Measurements from ENCODE around the gene RICTOR.
A peak's percentile ranks its signal among the peaks of the same experiment; 100 is the strongest.

RICTOR gene

DNA sequence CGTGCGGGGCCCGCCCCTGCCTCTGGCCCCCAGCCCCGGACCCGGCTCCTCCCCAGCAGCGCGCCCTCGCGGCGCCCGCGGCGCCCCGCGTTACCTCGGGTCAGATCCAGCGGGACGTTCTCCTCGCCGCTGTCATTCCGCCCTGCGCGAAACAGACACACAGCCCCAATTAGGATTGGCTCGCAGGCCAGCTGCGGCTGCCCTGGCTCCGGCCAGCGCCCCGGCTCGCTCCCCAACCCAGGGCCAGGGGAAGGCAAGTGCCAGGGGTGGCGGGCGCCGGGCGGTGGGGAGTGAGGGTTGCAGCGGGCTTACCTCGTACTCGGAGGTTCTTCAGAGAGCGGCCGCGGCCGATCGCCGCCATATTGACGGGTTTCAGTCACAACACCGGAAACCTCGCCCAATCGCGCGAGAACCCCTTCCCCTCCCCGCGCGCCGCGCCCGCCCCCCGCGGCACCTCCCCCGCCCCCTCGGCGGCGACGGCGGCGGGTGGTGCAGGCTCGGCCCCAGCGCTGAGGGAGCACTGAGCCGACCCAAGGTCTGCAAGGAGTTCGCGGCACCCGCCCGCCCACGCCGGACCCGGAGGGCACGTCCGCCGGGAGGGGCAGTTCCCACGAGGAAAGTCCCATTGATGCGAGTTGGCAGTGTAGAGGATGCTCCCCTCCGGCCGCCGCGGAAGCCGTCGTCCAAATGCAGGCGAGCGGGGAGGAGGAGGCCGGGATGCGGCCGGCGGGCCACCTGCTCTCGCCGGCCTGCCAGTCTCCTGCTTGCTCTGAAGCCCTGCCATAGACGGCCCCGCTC is at the start of gene RICTOR (continued):
- TF ChIP-seq, protein P1, sequence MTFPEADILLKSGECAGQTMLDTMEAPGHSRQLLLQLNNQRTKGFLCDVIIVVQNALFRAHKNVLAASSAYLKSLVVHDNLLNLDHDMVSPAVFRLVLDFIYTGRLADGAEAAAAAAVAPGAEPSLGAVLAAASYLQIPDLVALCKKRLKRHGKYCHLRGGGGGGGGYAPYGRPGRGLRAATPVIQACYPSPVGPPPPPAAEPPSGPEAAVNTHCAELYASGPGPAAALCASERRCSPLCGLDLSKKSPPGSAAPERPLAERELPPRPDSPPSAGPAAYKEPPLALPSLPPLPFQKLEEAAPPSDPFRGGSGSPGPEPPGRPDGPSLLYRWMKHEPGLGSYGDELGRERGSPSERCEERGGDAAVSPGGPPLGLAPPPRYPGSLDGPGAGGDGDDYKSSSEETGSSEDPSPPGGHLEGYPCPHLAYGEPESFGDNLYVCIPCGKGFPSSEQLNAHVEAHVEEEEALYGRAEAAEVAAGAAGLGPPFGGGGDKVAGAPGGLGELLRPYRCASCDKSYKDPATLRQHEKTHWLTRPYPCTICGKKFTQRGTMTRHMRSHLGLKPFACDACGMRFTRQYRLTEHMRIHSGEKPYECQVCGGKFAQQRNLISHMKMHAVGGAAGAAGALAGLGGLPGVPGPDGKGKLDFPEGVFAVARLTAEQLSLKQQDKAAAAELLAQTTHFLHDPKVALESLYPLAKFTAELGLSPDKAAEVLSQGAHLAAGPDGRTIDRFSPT (tag by site-specific recombination; IDR thresholded peaks at IDR 0.05), result peak; percentile 75
- TF ChIP-seq ZNF184 (tag by site-specific recombination; IDR thresholded peaks at IDR 0.05), result peak; percentile 30; the same call in 1 of the 2 replicates
- TF ChIP-seq, protein P2, sequence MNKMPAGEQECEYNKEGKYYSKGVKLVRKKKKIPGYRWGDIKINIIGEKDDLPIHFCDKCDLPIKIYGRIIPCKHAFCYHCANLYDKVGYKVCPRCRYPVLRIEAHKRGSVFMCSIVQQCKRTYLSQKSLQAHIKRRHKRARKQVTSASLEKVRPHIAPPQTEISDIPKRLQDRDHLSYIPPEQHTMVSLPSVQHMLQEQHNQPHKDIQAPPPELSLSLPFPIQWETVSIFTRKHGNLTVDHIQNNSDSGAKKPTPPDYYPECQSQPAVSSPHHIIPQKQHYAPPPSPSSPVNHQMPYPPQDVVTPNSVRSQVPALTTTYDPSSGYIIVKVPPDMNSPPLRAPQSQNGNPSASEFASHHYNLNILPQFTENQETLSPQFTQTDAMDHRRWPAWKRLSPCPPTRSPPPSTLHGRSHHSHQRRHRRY (tag by site-specific recombination; IDR thresholded peaks at IDR 0.05), result no peak
- peak; percentile 84 for TF ChIP-seq ZNF335 (tag by site-specific recombination; conservative IDR thresholded peaks at IDR 0.05)
- 0 out of 2 replicates have a peak, but pooled peaks have one; percentile 23 for TF ChIP-seq ZBTB48 (tag by site-specific recombination; IDR thresholded peaks at IDR 0.05)
- TF ChIP-seq ZNF121 (tag by site-specific recombination; IDR thresholded peaks at IDR 0.05), result 0 out of 2 replicates have a peak, but pooled peaks have one; percentile 62
- TF ChIP-seq OVOL3 (tag by site-specific recombination; IDR thresholded peaks at IDR 0.05), result peak; percentile 64
- TF ChIP-seq ZNF555 (tag by site-specific recombination; conservative IDR thresholded peaks at IDR 0.05), result no peak
- TF ChIP-seq MYNN (tag by site-specific recombination; IDR thresholded peaks at IDR 0.05; ENCODE audit: borderline replicate concordance), result no peak
- TF ChIP-seq RBAK (tag by site-specific recombination; IDR thresholded peaks at IDR 0.05), result no peak

DNA sequence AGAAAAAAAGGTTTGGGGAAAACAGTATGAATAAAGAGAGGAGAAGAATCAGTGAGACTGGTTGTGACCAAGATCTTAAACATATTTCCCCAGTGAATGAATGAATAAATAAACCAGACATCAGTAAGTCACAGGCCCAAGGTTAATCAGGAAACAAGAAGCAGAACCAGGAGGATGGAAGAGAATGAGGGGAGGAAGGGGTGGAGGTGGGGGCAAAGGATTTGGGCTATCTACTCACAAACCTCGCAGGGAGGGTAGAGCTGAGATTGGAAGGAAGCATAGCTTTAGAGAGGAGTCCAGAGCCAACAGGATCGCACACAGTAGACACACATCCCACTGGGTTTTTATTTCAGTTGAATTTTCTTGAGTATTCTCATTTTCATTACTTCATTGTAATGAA is 47.7 kb upstream of the RICTOR start:
- no peak overlapping the region for H3K4me3 ChIP-seq (ENCODE audit: low read depth, low read length)
- CTCF ChIA-PET, result no interaction called here

GRCh38 chr5:39121315-39121714 is 47.1 kb upstream of the RICTOR start:
- Histone ChIP-seq H3K9me3 (ENCODE audit: control insufficient read depth, insufficient read depth, low read depth, low read length) (no peaks in the 10 kb centered on the region), H3K4me1 (ENCODE audit: control insufficient read depth, insufficient read depth, low read length) (0 out of 2 replicates have a peak, but pooled peaks cover 3% of the 10 kb centered on the region), H3K4me3 (ENCODE audit: low read depth, low read length) (no peak overlapping the region), H3K27ac (ENCODE audit: extremely low read depth, low read depth, low read length) (no peak overlapping the region), H3K36me3 (ENCODE audit: control insufficient read depth in 2 of 2, insufficient read depth in 1 of 2, low read length in 2 of 2) (no peaks in the 10 kb centered on the region)
- ChIA-PET POLR2A (no interaction called here), CTCF (interaction anchor here (1.2 to 1.9 kb wide), 2 partner anchors 10 kb away, joined by 3 to 6 read pairs; no protein-coding TSS in a partner anchor)
- TF ChIP-seq ZNF37A (tag by site-specific recombination; IDR thresholded peaks at IDR 0.05), result no peak
- no peak for TF ChIP-seq ZNF24 (tag by site-specific recombination; IDR thresholded peaks at IDR 0.05)
- TF ChIP-seq ZNF518A (tag by site-specific recombination; conservative IDR thresholded peaks at IDR 0.05; ENCODE audit: low read depth), result no peak
- no peak for TF ChIP-seq ZNF221 (tag by site-specific recombination; IDR thresholded peaks at IDR 0.05; ENCODE audit: borderline replicate concordance)
- TF ChIP-seq, protein P3, sequence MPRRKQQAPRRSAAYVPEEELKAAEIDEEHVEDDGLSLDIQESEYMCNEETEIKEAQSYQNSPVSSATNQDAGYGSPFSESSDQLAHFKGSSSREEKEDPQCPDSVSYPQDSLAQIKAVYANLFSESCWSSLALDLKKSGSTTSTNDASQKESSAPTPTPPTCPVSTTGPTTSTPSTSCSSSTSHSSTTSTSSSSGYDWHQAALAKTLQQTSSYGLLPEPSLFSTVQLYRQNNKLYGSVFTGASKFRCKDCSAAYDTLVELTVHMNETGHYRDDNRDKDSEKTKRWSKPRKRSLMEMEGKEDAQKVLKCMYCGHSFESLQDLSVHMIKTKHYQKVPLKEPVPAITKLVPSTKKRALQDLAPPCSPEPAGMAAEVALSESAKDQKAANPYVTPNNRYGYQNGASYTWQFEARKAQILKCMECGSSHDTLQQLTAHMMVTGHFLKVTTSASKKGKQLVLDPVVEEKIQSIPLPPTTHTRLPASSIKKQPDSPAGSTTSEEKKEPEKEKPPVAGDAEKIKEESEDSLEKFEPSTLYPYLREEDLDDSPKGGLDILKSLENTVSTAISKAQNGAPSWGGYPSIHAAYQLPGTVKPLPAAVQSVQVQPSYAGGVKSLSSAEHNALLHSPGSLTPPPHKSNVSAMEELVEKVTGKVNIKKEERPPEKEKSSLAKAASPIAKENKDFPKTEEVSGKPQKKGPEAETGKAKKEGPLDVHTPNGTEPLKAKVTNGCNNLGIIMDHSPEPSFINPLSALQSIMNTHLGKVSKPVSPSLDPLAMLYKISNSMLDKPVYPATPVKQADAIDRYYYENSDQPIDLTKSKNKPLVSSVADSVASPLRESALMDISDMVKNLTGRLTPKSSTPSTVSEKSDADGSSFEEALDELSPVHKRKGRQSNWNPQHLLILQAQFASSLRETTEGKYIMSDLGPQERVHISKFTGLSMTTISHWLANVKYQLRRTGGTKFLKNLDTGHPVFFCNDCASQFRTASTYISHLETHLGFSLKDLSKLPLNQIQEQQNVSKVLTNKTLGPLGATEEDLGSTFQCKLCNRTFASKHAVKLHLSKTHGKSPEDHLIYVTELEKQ (tag by site-specific recombination; IDR thresholded peaks at IDR 0.05; ENCODE audit: borderline replicate concordance), result no peak

More for the DNA sequence above, 47.7 kb upstream of the RICTOR start:
- POLR2A ChIA-PET, result no interaction called here
- Histone ChIP-seq H3K4me1 (ENCODE audit: control insufficient read depth, insufficient read depth, low read length) (0 out of 2 replicates have a peak, but pooled peaks cover 3% of the 10 kb centered on the region), H3K9me3 (ENCODE audit: control insufficient read depth, insufficient read depth, low read depth, low read length) (no peaks in the 10 kb centered on the region), H3K27ac (ENCODE audit: extremely low read depth, low read depth, low read length) (no peak overlapping the region), H3K36me3 (ENCODE audit: control insufficient read depth in 2 of 2, insufficient read depth in 1 of 2, low read length in 2 of 2) (no peaks in the 10 kb centered on the region)
- TF ChIP-seq ZNF555 (tag by site-specific recombination; conservative IDR thresholded peaks at IDR 0.05), result no peak
- 0 out of 2 replicates have a peak, but pooled peaks have one; percentile 8 for TF ChIP-seq SP3 (tag by site-specific recombination; IDR thresholded peaks at IDR 0.05)
- TF ChIP-seq, protein P4, sequence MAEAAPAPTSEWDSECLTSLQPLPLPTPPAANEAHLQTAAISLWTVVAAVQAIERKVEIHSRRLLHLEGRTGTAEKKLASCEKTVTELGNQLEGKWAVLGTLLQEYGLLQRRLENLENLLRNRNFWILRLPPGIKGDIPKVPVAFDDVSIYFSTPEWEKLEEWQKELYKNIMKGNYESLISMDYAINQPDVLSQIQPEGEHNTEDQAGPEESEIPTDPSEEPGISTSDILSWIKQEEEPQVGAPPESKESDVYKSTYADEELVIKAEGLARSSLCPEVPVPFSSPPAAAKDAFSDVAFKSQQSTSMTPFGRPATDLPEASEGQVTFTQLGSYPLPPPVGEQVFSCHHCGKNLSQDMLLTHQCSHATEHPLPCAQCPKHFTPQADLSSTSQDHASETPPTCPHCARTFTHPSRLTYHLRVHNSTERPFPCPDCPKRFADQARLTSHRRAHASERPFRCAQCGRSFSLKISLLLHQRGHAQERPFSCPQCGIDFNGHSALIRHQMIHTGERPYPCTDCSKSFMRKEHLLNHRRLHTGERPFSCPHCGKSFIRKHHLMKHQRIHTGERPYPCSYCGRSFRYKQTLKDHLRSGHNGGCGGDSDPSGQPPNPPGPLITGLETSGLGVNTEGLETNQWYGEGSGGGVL (tag by site-specific recombination; IDR thresholded peaks at IDR 0.05), result peak; percentile 62
